ENCODE measurements around the gene RUFY4. TPM values are rescaled to one million over a fixed set of nuclear protein-coding genes. Genes with fewer than 3 reads are reported as not detected.

The RUFY4 gene
- total RNA-seq, 3 donors from 2014 or later, result 2.8 TPM; not detected in 2

DNA sequence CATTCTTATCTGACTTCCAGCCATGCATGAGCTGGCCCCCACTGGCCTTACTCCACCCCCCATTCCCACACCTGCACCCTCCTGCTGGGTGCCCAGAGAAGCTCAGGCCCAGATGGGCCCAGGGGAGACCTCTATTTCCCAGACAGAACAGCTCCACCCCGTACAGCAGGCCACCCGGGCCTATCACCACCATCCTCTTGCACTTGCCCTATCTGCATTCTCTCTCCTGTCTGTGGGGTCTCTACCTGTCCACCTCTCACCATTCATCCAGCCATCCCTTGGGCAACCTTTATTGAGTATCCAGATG is 40.9 kb upstream of the RUFY4 start:
- H3K4me1 ChIP-seq, result peaks cover 0 to 47% of the 10 kb centered on the region in 2 donors
- H3K4me3 ChIP-seq, result no peak overlapping the region
- peak overlapping the region; percentile 66 to 74 for H3K27ac ChIP-seq
- intact Hi-C loops (cut with DNase I; ENCODE audit: low total_unique reads), result loop anchor here (5.0 to 10.0 kb wide), 2 partner anchors 243 to 1881 kb away; no protein-coding TSS in a partner anchor
- H3K9me3 ChIP-seq, result no peaks in the 10 kb centered on the region
- no peak for TF ChIP-seq POLR2AphosphoS5 (IDR thresholded peaks at IDR 0.05)
- no peak for TF ChIP-seq POLR2A (IDR thresholded peaks at IDR 0.05)
- TF ChIP-seq, protein P1, sequence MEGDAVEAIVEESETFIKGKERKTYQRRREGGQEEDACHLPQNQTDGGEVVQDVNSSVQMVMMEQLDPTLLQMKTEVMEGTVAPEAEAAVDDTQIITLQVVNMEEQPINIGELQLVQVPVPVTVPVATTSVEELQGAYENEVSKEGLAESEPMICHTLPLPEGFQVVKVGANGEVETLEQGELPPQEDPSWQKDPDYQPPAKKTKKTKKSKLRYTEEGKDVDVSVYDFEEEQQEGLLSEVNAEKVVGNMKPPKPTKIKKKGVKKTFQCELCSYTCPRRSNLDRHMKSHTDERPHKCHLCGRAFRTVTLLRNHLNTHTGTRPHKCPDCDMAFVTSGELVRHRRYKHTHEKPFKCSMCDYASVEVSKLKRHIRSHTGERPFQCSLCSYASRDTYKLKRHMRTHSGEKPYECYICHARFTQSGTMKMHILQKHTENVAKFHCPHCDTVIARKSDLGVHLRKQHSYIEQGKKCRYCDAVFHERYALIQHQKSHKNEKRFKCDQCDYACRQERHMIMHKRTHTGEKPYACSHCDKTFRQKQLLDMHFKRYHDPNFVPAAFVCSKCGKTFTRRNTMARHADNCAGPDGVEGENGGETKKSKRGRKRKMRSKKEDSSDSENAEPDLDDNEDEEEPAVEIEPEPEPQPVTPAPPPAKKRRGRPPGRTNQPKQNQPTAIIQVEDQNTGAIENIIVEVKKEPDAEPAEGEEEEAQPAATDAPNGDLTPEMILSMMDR (IDR thresholded peaks at IDR 0.05), result no peak
- no peaks in the 10 kb centered on the region for H3K27me3 ChIP-seq
- no peaks in the 10 kb centered on the region for H3K36me3 ChIP-seq
- DNase-seq (ENCODE audit: low spot score in 2 of 2), result no peak

DNA sequence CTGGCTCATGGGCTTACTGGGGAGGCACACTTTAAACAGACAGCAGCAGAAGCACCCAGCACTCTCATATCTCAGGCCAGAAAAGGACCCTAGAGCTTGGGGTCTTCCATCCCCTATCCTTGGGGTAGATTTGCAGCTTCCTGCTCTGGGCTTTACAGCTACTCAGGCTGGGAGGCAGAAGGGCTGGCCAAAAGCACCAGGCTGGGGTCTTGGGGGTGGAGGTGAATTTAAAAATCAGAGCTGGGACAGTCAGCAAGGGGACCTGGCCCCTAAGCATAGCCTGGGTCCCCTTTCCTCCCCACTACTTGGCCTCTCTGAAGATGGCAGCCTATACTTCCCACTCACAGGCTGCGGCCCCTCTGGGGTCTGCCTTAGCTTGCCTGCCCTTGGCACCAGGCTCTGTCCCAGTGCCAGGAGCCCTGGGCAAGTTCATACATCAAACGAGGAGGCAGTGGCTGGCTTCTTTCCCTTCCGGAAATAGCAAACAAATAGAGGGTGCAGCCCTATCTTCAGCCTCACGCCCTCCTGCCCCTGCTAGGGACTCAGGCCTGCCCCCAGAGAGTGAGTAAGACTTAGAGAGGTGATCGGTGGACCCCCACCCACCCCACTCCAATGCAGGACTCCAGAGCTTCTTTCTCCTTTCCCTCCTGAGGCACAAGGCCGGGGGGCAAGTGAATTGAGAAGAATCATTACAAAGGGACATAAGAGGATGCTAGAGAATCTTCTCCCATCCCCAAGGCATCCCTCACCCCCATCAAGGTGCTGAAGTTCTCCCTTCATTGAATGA is 40.3 kb upstream of the RUFY4 start:
- peak in 1 of 2 donors; percentile 19 for DNase-seq (ENCODE audit: low spot score in 2 of 2)
- H3K4me1 ChIP-seq, result peaks cover 0 to 47% of the 10 kb centered on the region in 2 donors
- no peak overlapping the region for H3K4me3 ChIP-seq
- H3K27me3 ChIP-seq, result no peaks in the 10 kb centered on the region
- TF ChIP-seq, protein P1 (IDR thresholded peaks at IDR 0.05), result no peak
- TF ChIP-seq POLR2AphosphoS5 (IDR thresholded peaks at IDR 0.05), result no peak
- no peak for TF ChIP-seq POLR2A (IDR thresholded peaks at IDR 0.05)
- H3K36me3 ChIP-seq, result no peaks in the 10 kb centered on the region
- H3K27ac ChIP-seq, result peak overlapping the region; percentile 66 to 74
- no peaks in the 10 kb centered on the region for H3K9me3 ChIP-seq
- intact Hi-C loops (cut with DNase I; ENCODE audit: low total_unique reads), result loop anchor here (5.0 to 10.0 kb wide), 2 partner anchors 244 to 1881 kb away; no protein-coding TSS in a partner anchor

DNA sequence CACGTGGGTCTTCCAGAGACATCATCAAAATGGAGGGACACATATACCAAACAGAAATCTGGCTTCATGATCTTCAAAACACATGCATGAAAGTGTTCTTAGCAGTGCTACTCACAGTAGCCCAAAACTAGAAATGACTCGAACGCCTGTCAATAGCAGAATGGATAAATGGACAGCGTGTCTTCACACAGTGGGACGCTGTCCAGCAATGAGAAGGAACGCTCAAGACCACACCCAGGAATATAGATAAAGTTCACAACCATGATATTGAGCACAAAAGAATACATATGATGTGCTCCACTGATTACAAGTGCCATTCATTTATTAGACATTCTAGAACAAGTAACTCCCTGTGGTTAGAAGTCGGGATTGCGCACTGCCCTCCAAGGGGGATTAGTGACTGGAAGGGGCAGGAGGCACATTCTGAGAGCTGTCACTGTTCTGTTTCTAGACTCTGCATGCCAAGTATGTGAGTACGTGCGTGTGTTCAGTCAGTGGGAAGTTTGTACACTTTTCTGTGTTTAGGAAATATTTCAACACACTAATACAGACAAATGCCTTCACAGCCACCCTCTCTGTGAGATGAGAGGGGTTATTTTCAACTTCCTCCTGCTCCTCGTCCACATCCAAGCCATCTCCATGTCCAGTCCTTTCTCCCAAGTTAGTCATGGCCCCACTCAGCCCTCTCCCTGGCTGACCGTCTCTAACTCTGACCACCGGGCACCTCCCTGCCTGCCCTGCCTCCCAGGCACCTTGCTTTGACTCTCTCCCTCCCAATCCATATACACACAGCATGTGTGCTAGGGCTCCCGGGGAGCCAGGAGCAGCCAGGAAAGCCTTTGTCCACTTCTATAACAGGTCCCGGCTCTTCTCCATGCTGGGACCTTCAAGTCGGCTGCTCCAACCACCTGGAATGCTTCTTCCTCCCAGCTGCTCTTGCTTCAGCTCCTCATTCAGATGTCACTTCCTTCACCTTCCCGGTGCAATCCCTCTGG is 39.4 kb upstream of the RUFY4 start:
- no peaks in the 10 kb centered on the region for H3K9me3 ChIP-seq
- DNase-seq (ENCODE audit: low spot score in 2 of 2), result no peak
- no peak overlapping the region for H3K4me3 ChIP-seq
- intact Hi-C loops (cut with DNase I; ENCODE audit: low total_unique reads), result loop anchor here (5.0 to 10.0 kb wide), 2 partner anchors 245 to 1882 kb away; no protein-coding TSS in a partner anchor
- H3K27me3 ChIP-seq, result no peaks in the 10 kb centered on the region
- H3K27ac ChIP-seq, result peak overlapping the region; percentile 66 to 74
- H3K36me3 ChIP-seq, result no peaks in the 10 kb centered on the region
- no peak for TF ChIP-seq POLR2AphosphoS5 (IDR thresholded peaks at IDR 0.05)
- TF ChIP-seq POLR2A (IDR thresholded peaks at IDR 0.05), result no peak
- TF ChIP-seq, protein P1 (IDR thresholded peaks at IDR 0.05), result no peak
- H3K4me1 ChIP-seq, result peaks cover 0 to 47% of the 10 kb centered on the region in 2 donors

DNA sequence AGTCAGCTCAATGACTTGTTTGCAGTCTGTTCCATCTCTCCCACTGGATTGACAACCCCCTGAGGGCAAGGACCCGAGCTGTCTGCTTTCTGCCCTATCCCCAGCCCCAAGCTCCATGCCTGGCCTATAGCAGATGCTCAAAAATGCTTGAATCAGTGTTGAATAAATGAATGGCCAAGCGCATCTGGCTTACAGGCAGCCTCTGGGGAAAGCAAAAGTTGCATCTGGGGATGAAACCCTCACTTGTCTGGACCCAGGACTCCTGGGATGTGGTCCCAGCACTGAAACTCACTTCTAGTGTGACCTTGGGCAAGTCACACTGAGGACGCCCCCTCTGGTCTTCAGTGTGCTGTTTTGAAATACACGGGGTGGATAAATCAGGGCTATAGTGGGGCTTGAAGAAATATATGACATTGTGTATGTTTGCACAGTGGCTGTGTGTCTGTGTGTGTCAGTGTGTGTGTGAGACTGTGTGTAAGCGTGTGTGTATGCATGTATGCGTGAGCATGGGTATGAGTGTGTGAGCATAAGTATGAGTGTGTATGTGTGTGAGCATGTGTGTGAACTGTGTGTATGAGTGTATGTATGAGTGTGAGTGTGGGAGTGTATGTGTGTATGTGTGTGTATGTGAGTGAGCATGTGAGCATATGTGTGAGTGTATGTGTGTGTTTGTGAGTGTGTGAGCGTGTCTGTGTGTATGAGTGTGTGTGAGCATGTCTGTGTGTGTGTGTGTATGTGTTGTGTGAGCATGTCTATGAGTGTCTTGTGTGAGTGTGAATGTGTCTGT is 38.5 kb upstream of the RUFY4 start:
- intact Hi-C loops (cut with DNase I; ENCODE audit: low total_unique reads), result loop anchor here (1.0 kb wide), 1 partner anchor 42 kb away; no protein-coding TSS in a partner anchor
- Histone ChIP-seq H3K4me3 (no peak overlapping the region), H3K27me3 (no peaks in the 10 kb centered on the region), H3K27ac (no peak overlapping the region), H3K9me3 (no peaks in the 10 kb centered on the region), H3K36me3 (no peaks in the 10 kb centered on the region), H3K4me1 (peaks cover 0 to 47% of the 10 kb centered on the region in 2 donors)
- DNase-seq (ENCODE audit: low spot score in 2 of 2), result no peak
- no peak for TF ChIP-seq POLR2AphosphoS5 (IDR thresholded peaks at IDR 0.05)
- TF ChIP-seq POLR2A (IDR thresholded peaks at IDR 0.05), result no peak
- TF ChIP-seq, protein P1 (IDR thresholded peaks at IDR 0.05), result no peak
